ENCODE results near the gene ABCD2. TPM values are rescaled to one million over a fixed set of nuclear protein-coding genes. Genes with fewer than 3 reads are reported as not detected.
A peak's percentile ranks its signal among the peaks of the same experiment; 100 is the strongest.
"Not testable (repeated sequence)": the region's sequence is repeated elsewhere in the genome, so short reads cannot be mapped to it uniquely, and the experiment has no call there.

Gene ABCD2
- total RNA-seq, 4 donors from 2014 or later, result 0.29 to 3.5 (median 2.0) TPM

DNA sequence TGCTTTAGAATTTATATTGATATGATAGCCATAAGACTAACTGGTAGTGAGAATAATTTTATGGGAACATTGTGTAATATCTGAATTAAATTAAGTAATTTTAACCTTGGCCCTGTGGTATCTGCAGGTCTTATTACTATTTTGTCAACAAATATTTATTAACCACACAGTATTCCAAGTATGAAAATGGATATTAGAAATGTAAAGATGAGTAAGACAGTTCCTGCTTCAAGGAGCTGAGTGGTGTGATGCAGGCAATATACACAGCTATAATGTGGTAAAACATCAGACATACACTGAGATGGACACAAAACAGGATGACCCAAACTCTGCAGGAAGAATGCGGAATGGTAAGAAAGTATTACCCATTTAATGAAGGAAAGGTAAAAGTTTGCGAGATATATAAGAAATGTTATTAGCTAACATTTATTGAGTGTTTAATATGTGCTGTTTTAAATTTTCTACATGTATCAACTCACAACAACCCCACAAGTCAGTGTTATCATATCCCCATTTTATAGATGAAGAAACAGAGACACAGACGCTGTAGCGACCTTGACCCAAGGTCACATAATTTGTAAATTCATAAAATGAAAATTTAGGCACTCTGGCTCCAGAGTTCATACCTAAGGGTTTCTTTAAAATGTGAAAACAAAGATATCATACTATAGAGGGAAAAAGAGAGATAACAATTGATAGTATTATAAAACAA is 12.7 kb downstream of the ABCD2 start:
- no peak overlapping the region for H3K4me3 ChIP-seq
- no peaks in the 10 kb centered on the region for H3K36me3 ChIP-seq
- intact Hi-C loops (cut with DNase I; ENCODE audit: low total_unique reads), result no loop called here
- no peaks in the 10 kb centered on the region for H3K9me3 ChIP-seq
- TF ChIP-seq, protein P1, sequence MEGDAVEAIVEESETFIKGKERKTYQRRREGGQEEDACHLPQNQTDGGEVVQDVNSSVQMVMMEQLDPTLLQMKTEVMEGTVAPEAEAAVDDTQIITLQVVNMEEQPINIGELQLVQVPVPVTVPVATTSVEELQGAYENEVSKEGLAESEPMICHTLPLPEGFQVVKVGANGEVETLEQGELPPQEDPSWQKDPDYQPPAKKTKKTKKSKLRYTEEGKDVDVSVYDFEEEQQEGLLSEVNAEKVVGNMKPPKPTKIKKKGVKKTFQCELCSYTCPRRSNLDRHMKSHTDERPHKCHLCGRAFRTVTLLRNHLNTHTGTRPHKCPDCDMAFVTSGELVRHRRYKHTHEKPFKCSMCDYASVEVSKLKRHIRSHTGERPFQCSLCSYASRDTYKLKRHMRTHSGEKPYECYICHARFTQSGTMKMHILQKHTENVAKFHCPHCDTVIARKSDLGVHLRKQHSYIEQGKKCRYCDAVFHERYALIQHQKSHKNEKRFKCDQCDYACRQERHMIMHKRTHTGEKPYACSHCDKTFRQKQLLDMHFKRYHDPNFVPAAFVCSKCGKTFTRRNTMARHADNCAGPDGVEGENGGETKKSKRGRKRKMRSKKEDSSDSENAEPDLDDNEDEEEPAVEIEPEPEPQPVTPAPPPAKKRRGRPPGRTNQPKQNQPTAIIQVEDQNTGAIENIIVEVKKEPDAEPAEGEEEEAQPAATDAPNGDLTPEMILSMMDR (IDR thresholded peaks at IDR 0.05), result no peak
- no peak for TF ChIP-seq POLR2A (IDR thresholded peaks at IDR 0.05)
- no peaks in the 10 kb centered on the region for H3K27me3 ChIP-seq
- no peak for DNase-seq
- H3K27ac ChIP-seq, result no peak overlapping the region
- no peaks in the 10 kb centered on the region for H3K4me1 ChIP-seq

DNA sequence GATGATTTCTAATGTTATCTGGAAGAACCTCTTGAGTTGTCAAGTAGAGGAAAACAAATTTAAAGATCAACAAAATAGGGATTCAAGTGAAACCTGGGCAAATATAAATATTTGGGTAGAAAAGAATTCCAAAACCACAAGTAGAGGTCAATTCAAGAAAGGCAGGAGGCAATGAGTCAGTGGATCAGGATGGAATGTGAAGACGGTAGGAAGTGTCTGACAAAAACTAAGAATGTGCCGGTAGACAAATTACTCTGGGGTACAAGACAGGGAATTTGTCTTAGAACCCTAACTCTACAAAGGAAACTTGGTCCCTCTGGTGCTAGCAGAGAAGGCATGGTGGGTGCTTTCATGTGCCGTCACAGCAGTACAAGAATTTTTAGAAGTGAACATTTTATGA is 13.6 kb downstream of the ABCD2 start:
- Histone ChIP-seq H3K27ac (no peak overlapping the region), H3K27me3 (no peaks in the 10 kb centered on the region), H3K9me3 (no peaks in the 10 kb centered on the region), H3K36me3 (no peaks in the 10 kb centered on the region), H3K4me3 (no peak overlapping the region), H3K4me1 (no peaks in the 10 kb centered on the region)
- DNase-seq, result no peak
- no peak for TF ChIP-seq POLR2A (IDR thresholded peaks at IDR 0.05)
- TF ChIP-seq, protein P1 (IDR thresholded peaks at IDR 0.05), result no peak
- intact Hi-C loops (cut with DNase I; ENCODE audit: low total_unique reads), result no loop called here

DNA sequence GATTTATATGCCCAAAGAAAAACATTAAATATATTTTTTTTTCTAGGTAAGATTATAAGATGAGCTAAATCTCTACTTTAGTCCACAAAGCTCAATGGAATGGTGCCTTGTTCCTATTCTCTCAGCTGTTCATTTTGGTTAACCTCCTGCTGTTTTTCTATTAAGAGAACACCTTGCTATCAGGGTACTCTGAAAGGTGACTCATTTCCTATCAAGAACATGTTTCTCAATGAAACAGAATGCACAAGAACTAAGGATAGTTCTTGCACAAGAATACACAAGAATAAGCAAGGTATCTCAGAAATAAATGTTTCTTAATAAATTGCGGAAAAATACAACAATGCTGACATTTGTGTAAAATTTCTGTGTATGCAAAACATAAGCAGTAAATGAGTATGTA is 14.1 kb downstream of the ABCD2 start:
- Histone ChIP-seq H3K27ac (no peak overlapping the region), H3K4me1 (no peaks in the 10 kb centered on the region), H3K36me3 (no peaks in the 10 kb centered on the region), H3K9me3 (no peaks in the 10 kb centered on the region), H3K27me3 (no peaks in the 10 kb centered on the region), H3K4me3 (no peak overlapping the region)
- TF ChIP-seq POLR2A (IDR thresholded peaks at IDR 0.05), result no peak
- DNase-seq, result no peak
- intact Hi-C loops (cut with DNase I; ENCODE audit: low total_unique reads), result no loop called here

DNA sequence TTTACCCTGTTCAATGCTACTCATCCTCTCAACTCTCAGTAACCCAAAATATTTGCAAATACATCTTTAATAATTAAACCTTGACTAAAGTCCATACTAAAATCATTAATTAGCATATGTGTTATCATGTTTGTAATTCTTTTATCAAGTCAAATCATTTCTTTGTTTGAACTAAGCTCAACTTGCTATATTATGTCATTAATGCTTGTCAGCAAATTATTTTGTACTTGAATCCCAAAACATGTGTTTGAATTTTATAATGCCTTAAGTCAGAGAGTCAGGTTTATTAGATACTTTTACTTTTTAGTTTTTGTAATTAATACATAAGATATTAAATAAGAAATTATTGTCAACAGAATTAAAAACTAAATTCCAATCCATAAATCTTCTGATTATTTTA is 16.5 kb downstream of the ABCD2 start:
- TF ChIP-seq, protein P1 (IDR thresholded peaks at IDR 0.05), result no peak
- TF ChIP-seq POLR2A (IDR thresholded peaks at IDR 0.05), result no peak
- Histone ChIP-seq H3K27ac (no peak overlapping the region), H3K36me3 (no peaks in the 10 kb centered on the region), H3K9me3 (no peaks in the 10 kb centered on the region), H3K4me3 (no peak overlapping the region), H3K4me1 (no peaks in the 10 kb centered on the region), H3K27me3 (no peaks in the 10 kb centered on the region)
- intact Hi-C loops (cut with DNase I; ENCODE audit: low total_unique reads), result no loop called here
- DNase-seq, result no peak

DNA sequence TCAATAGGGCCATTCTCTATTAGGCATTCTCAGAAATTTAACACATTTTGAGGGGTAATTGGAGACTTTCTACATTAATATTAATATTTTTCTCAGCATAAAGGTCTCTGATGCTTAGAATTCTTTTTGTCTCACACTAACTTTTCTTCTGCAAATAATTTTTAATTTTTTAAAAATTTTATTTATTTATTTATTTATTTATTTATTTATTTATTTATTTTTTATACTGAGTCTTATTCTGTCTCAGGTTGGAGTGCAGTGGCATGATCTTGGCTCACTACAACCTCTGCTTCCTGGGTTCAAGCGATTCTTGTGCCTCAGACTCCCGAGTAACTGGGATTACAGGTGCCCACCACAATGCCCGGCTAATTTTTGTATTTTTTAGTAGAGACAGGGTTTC is 17.7 kb downstream of the ABCD2 start:
- H3K4me3 ChIP-seq; H3K27ac ChIP-seq; H3K36me3 ChIP-seq; H3K27me3 ChIP-seq; DNase-seq; H3K4me1 ChIP-seq; intact Hi-C loops (cut with DNase I; ENCODE audit: low total_unique reads); H3K9me3 ChIP-seq: not testable (repeated sequence)

DNA sequence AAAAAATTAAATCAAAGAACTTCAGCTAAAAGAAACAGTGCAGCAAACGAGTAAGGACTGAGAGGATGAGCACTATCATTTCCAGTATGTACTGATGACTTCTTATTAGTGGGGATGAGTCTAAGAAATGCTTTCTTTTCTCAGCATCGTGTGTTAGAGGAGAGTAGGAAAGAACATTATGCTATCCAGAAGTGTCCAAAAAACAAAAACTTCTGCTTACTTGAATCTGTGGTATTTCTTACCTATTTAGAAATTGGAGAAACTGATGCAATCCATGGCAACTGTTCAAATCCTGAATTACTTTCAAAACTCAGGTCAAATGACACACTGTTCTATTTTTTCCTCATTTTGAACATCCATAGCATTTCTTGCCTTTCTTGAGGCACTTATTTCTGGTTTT is 23.7 kb downstream of the ABCD2 start:
- intact Hi-C loops (cut with DNase I; ENCODE audit: low total_unique reads), result no loop called here
- DNase-seq, result no peak
- Histone ChIP-seq H3K4me1 (no peaks in the 10 kb centered on the region), H3K36me3 (no peaks in the 10 kb centered on the region), H3K9me3 (no peaks in the 10 kb centered on the region), H3K4me3 (no peak overlapping the region), H3K27me3 (no peaks in the 10 kb centered on the region), H3K27ac (peak overlapping the region in 1 of 2 donors; percentile 26)
- TF ChIP-seq, protein P1 (IDR thresholded peaks at IDR 0.05), result no peak
- TF ChIP-seq POLR2A (IDR thresholded peaks at IDR 0.05), result no peak

Measured in uterus (tissue), 4 donors.